Stimulated activated naive B cell treated with anti-CD40 and anti-IgM and Interleukin-4, amounts not matched to agents 10 μg/mL and 1 μg/mL and 100 μg/mL, for 72 hours (primary cell): ENCODE measurements around the gene SH3RF3.
"Not testable (repeated sequence)": the region's sequence is repeated elsewhere in the genome, so short reads cannot be mapped to it uniquely, and the experiment has no call there.

Source experiments
- ATAC-seq, 2 donors: fragments of 150-1000 bp; cut with Tn5 transposase; replicated peaks; 2 replicates each; pipeline ENCODE4 v1.10.0; 2021; ENCODE audit warnings: moderate library complexity in 1 of 2
- DNase-seq: peaks from one replicate; pipeline ENCODE4 v3.0.0; 2021
- H3K27ac Mint-ChIP-seq: one replicate; pipeline ENCODE4 v1.8.0; 2022; ENCODE audit warnings: mild to moderate bottlenecking, mixed read lengths
- H3K27me3 Mint-ChIP-seq, 2 donors: one replicate each; pipeline ENCODE4 v1.8.0; 2022; ENCODE audit warnings: mixed read lengths in 2 of 2
- H3K36me3 Mint-ChIP-seq, 2 donors: one replicate each; pipeline ENCODE4 v1.8.0; 2022; ENCODE audit warnings: mixed read lengths in 2 of 2, mild to moderate bottlenecking in 1 of 2
- H3K4me1 Mint-ChIP-seq, 2 donors: one replicate each; pipeline ENCODE4 v1.8.0; 2022; ENCODE audit warnings: mixed read lengths in 2 of 2, mild to moderate bottlenecking in 1 of 2
- H3K4me3 Mint-ChIP-seq, 2 donors: one replicate each; pipeline ENCODE4 v1.8.0; 2022; ENCODE audit warnings: mild to moderate bottlenecking in 2 of 2, mixed read lengths in 2 of 2, moderate library complexity in 1 of 2
- H3K9me3 Mint-ChIP-seq, 2 donors: one replicate each; pipeline ENCODE4 v1.8.0; 2022; ENCODE audit warnings: mixed read lengths in 2 of 2, mild to moderate bottlenecking in 1 of 2

SH3RF3 gene

GRCh38 chr2:109151519-109151918 is 22.5 kb downstream of the SH3RF3 start:
- no peak for ATAC-seq
- H3K27ac Mint-ChIP-seq: no peak overlapping the region

GRCh38 chr2:109153005-109153784 is 24.2 kb downstream of the SH3RF3 start:
- Mint-ChIP-seq H3K4me1 (peaks cover 0 to 4% of the 10 kb centered on the region in 2 donors), H3K27me3 (no peaks in the 10 kb centered on the region)

More at GRCh38 chr2:109151519-109151918, 22.5 kb downstream of the SH3RF3 start:
- Mint-ChIP-seq H3K36me3 (no peaks in the 10 kb centered on the region), H3K4me3 (no peak overlapping the region), H3K9me3 (no peaks in the 10 kb centered on the region), H3K4me1 (peaks cover 0 to 4% of the 10 kb centered on the region in 2 donors), H3K27me3 (no peaks in the 10 kb centered on the region)
- DNase-seq: no peak

GRCh38 chr2:109153807-109154206 is 24.8 kb downstream of the SH3RF3 start:
- H3K27me3 Mint-ChIP-seq: no peaks in the 10 kb centered on the region
- no peaks in the 10 kb centered on the region for H3K9me3 Mint-ChIP-seq
- H3K36me3 Mint-ChIP-seq: no peaks in the 10 kb centered on the region
- DNase-seq (no peak), ATAC-seq (no peak)
- no peak overlapping the region for H3K4me3 Mint-ChIP-seq
- peaks cover 0 to 4% of the 10 kb centered on the region in 2 donors for H3K4me1 Mint-ChIP-seq
- no peak overlapping the region for H3K27ac Mint-ChIP-seq

More at GRCh38 chr2:109153005-109153784, 24.2 kb downstream of the SH3RF3 start:
- no peak for DNase-seq
- H3K27ac Mint-ChIP-seq: no peak overlapping the region
- H3K9me3 Mint-ChIP-seq: no peaks in the 10 kb centered on the region
- H3K36me3 Mint-ChIP-seq: no peaks in the 10 kb centered on the region
- no peak overlapping the region for H3K4me3 Mint-ChIP-seq
- ATAC-seq: no peak

- Mint-ChIP-seq H3K9me3 (no peaks in the 10 kb centered on the region), H3K36me3 (no peaks in the 10 kb centered on the region), H3K27me3 (no peaks in the 10 kb centered on the region), H3K4me1 (peaks cover 0 to 4% of the 10 kb centered on the region in 2 donors), H3K27ac (no peak overlapping the region), H3K4me3 (no peak overlapping the region)
- DNase-seq (no peak), ATAC-seq (no peak)
Observed at GRCh38 chr2:109154226-109154625, 25.2 kb downstream of the SH3RF3 start.

GRCh38 chr2:109155553-109156451 is 26.8 kb downstream of the SH3RF3 start:
- H3K27ac Mint-ChIP-seq: no peak overlapping the region
- ATAC-seq (peak in 1 of 2 donors; percentile 33), DNase-seq (no peak)
- H3K4me3 Mint-ChIP-seq: no peak overlapping the region
- no peaks in the 10 kb centered on the region for H3K9me3 Mint-ChIP-seq
- peaks cover 0 to 3% of the 10 kb centered on the region in 2 donors for H3K4me1 Mint-ChIP-seq
- peaks cover 0 to 3% of the 10 kb centered on the region in 2 donors for H3K27me3 Mint-ChIP-seq
- H3K36me3 Mint-ChIP-seq: peaks cover 0 to 1% of the 10 kb centered on the region in 2 donors

GRCh38 chr2:109157563-109158105 is 28.6 kb downstream of the SH3RF3 start:
- Mint-ChIP-seq H3K4me1 (peaks cover 0 to 4% of the 10 kb centered on the region in 2 donors), H3K9me3 (no peaks in the 10 kb centered on the region), H3K27ac (no peak overlapping the region), H3K27me3 (peaks cover 0 to 5% of the 10 kb centered on the region in 2 donors), H3K4me3 (no peak overlapping the region), H3K36me3 (peaks cover 0 to 1% of the 10 kb centered on the region in 2 donors)
- DNase-seq (no peak), ATAC-seq (no peak)

GRCh38 chr2:109158237-109158636 is 29.2 kb downstream of the SH3RF3 start:
- Mint-ChIP-seq H3K27me3 (peaks cover 0 to 5% of the 10 kb centered on the region in 2 donors), H3K36me3 (peaks cover 0 to 1% of the 10 kb centered on the region in 2 donors), H3K4me1 (peaks cover 0 to 4% of the 10 kb centered on the region in 2 donors), H3K4me3 (no peak overlapping the region), H3K27ac (no peak overlapping the region), H3K9me3 (no peaks in the 10 kb centered on the region)
- ATAC-seq (no peak), DNase-seq (no peak)

GRCh38 chr2:109159096-109159495 is 30.1 kb downstream of the SH3RF3 start:
- H3K9me3 Mint-ChIP-seq: no peaks in the 10 kb centered on the region
- peaks cover under 1 to 4% of the 10 kb centered on the region in 2 donors for H3K4me1 Mint-ChIP-seq
- DNase-seq (no peak), ATAC-seq (no peak)
- H3K36me3 Mint-ChIP-seq: peaks cover 0 to 1% of the 10 kb centered on the region in 2 donors
- H3K27me3 Mint-ChIP-seq: peaks cover 0 to 5% of the 10 kb centered on the region in 2 donors
- H3K4me3 Mint-ChIP-seq: no peak overlapping the region
- H3K27ac Mint-ChIP-seq: no peak overlapping the region

- DNase-seq (no peak), ATAC-seq (no peak)
- no peaks in the 10 kb centered on the region for H3K9me3 Mint-ChIP-seq
- H3K4me3 Mint-ChIP-seq: no peak overlapping the region
- peaks cover 5 to 11% of the 10 kb centered on the region in 2 donors for H3K4me1 Mint-ChIP-seq
- H3K27ac Mint-ChIP-seq: no peak overlapping the region
- peaks cover 0 to 5% of the 10 kb centered on the region in 2 donors for H3K27me3 Mint-ChIP-seq
- H3K36me3 Mint-ChIP-seq: peaks cover 1 to 2% of the 10 kb centered on the region in 2 donors
Observed at GRCh38 chr2:109160714-109161440, 31.9 kb downstream of the SH3RF3 start.

- H3K4me3 Mint-ChIP-seq, DNase-seq, H3K27me3 Mint-ChIP-seq, H3K36me3 Mint-ChIP-seq, H3K9me3 Mint-ChIP-seq, H3K27ac Mint-ChIP-seq, ATAC-seq: not testable (repeated sequence)
- H3K4me1 Mint-ChIP-seq: peaks cover 3 to 11% of the 10 kb centered on the region in 2 donors
Observed at GRCh38 chr2:109162367-109162766, 33.4 kb downstream of the SH3RF3 start.

GRCh38 chr2:109162999-109163398 is 34.0 kb downstream of the SH3RF3 start:
- no peak for DNase-seq
- no peak for ATAC-seq
- H3K27me3 Mint-ChIP-seq: peaks cover 0 to 5% of the 10 kb centered on the region in 2 donors
- H3K4me1 Mint-ChIP-seq: peaks cover 3 to 11% of the 10 kb centered on the region in 2 donors
- H3K36me3 Mint-ChIP-seq: peaks cover 1 to 3% of the 10 kb centered on the region in 2 donors
- H3K4me3 Mint-ChIP-seq: no peak overlapping the region
- no peaks in the 10 kb centered on the region for H3K9me3 Mint-ChIP-seq
- no peak overlapping the region for H3K27ac Mint-ChIP-seq

GRCh38 chr2:109164311-109164710 is 35.3 kb downstream of the SH3RF3 start:
- Mint-ChIP-seq H3K4me1 (peaks cover 3 to 11% of the 10 kb centered on the region in 2 donors), H3K9me3 (no peaks in the 10 kb centered on the region), H3K4me3 (no peak overlapping the region), H3K36me3 (peaks cover 1 to 3% of the 10 kb centered on the region in 2 donors), H3K27ac (no peak overlapping the region), H3K27me3 (peaks cover 0 to 5% of the 10 kb centered on the region in 2 donors)
- ATAC-seq: no peak
- no peak for DNase-seq

GRCh38 chr2:109164739-109165221 is 35.8 kb downstream of the SH3RF3 start:
- DNase-seq (no peak), ATAC-seq (no peak)
- H3K4me1 Mint-ChIP-seq: peaks cover 3 to 11% of the 10 kb centered on the region in 2 donors
- H3K36me3 Mint-ChIP-seq: peaks cover 1 to 3% of the 10 kb centered on the region in 2 donors
- H3K9me3 Mint-ChIP-seq: no peaks in the 10 kb centered on the region
- H3K27me3 Mint-ChIP-seq: peaks cover 0 to 5% of the 10 kb centered on the region in 2 donors
- H3K27ac Mint-ChIP-seq: no peak overlapping the region
- no peak overlapping the region for H3K4me3 Mint-ChIP-seq
